ENCODE measurements around the gene MTG1. TPM values are rescaled to one million over a fixed set of nuclear protein-coding genes. Genes with fewer than 3 reads are reported as not detected.
"Not testable (repeated sequence)": the region's sequence is repeated elsewhere in the genome, so short reads cannot be mapped to it uniquely, and the experiment has no call there.

MTG1 gene
- total RNA-seq, 1 donor from 2014 or later, result 21.9 TPM

DNA sequence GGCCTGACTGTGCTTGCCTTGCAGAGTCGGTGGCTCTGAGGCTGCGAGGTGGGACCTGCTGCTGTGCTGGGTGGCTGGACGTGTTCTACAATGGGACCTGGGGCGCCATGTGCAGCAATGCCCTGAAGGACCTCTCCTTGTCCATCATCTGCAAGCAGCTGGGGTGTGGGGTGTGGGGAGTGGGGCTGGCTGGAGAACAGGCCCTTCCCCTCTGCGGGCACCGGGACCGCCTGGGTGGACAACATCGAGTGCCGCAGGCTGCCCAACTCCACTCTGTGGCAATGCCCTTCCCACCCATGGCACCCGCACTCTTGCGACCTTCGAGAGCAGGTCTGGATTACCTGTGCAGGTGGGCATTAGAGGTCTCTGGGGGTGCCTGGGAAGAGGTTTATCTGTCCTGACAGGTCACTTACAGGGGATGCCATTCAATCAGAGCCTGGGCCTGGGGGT lies 70.7 kb downstream of the MTG1 start:
- Histone ChIP-seq H3K4me1 (ENCODE audit: control insufficient read depth in 3 of 3, insufficient read depth in 3 of 3, low read length in 3 of 3) (no peaks in the 10 kb centered on the region), H3K27me3 (ENCODE audit: control insufficient read depth in 3 of 3, insufficient read depth in 3 of 3, low read length in 3 of 3) (peaks cover 0 to 5% (median 0%) of the 10 kb centered on the region in 3 donors), H3K9me3 (ENCODE audit: control insufficient read depth in 3 of 3, low read length in 3 of 3) (no peaks in the 10 kb centered on the region), H3K4me3 (ENCODE audit: low read length in 3 of 3) (no peak overlapping the region), H3K9ac (ENCODE audit: low read depth in 1 of 3, low read length in 3 of 3) (no peak overlapping the region), H3K27ac (ENCODE audit: low read depth, low read length) (no peak overlapping the region), H3K36me3 (ENCODE audit: control insufficient read depth in 3 of 3, insufficient read depth in 3 of 3, low read length in 3 of 3) (peaks cover 0 to 12% (median 12%) of the 10 kb centered on the region in 3 donors)

DNA sequence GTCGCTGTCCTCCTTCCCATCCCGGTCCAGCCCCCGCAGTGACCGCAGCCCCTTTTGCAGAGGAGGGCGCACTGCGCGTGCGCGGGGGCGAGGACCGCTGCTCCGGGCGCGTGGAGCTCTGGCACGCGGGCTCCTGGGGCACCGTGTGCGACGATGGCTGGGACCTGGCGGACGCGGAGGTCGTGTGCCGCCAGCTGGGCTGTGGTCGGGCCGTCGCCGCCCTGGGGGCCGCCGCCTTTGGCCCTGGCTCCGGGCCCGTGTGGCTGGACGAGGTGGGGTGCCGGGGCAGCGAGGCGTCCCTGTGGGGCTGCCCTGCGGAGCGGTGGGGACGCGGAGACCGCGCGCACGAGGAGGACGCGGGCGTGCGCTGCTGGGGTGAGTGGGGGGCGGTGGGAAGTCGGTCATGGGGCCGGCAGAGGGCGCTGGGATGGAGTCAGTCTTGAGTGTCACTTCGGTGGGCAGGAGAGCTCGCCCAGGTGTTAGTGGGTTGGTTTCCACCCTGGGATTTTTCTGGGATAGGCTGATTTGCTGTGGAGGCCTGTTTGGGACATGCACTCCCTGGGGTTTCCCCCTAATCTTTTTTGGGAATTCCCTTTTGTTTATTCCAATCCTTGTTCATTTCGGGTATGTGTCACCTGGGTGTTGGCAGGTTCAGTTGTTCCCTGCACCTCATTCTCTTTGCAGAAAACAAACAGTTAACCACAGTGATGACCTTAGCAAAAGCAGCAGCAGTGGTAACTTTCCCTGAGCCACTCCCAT lies 71.4 kb downstream of the MTG1 start:
- Histone ChIP-seq H3K4me1 (ENCODE audit: control insufficient read depth in 3 of 3, insufficient read depth in 3 of 3, low read length in 3 of 3) (no peaks in the 10 kb centered on the region), H3K27me3 (ENCODE audit: control insufficient read depth in 3 of 3, insufficient read depth in 3 of 3, low read length in 3 of 3) (peaks cover 0 to 5% (median 0%) of the 10 kb centered on the region in 3 donors), H3K4me3 (ENCODE audit: low read length in 3 of 3) (no peak overlapping the region), H3K27ac (ENCODE audit: low read depth, low read length) (no peak overlapping the region), H3K9ac (ENCODE audit: low read depth in 1 of 3, low read length in 3 of 3) (no peak overlapping the region), H3K36me3 (ENCODE audit: control insufficient read depth in 3 of 3, insufficient read depth in 3 of 3, low read length in 3 of 3) (peaks cover 0 to 12% (median 9%) of the 10 kb centered on the region in 3 donors), H3K9me3 (ENCODE audit: control insufficient read depth in 3 of 3, low read length in 3 of 3) (no peaks in the 10 kb centered on the region)

DNA sequence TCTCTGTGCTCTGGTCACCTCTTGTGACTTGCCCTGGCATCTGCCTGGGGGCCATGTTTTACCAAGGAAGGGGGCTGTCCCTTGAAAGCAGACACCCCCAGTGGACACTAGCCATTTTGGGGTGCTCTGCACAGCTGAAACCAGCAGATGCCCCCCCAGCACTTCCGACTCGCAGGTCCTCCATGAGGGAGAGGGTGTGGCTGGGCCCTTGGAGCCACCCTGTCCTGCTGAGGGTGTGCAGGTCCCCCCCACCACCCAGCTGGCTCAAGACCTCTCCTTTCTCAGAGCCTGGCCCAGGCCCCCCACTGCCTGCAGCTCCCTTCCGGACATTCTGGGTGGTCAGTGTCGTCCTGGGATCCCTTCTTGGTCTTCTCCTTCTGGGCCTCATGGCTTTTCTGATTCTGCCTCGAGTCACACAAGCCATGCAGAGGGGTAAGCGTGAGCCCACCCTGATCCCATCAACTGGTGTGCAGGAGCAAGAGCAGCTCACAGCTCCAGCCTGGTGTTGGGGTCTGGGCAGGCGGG lies 72.1 kb downstream of the MTG1 start:
- H3K36me3 ChIP-seq (ENCODE audit: control insufficient read depth in 3 of 3, insufficient read depth in 3 of 3, low read length in 3 of 3), result peaks cover 0 to 12% (median 9%) of the 10 kb centered on the region in 3 donors
- no peak overlapping the region for H3K27ac ChIP-seq (ENCODE audit: low read depth, low read length)
- peaks cover 0 to 5% (median 0%) of the 10 kb centered on the region in 3 donors for H3K27me3 ChIP-seq (ENCODE audit: control insufficient read depth in 3 of 3, insufficient read depth in 3 of 3, low read length in 3 of 3)
- no peak overlapping the region for H3K4me3 ChIP-seq (ENCODE audit: low read length in 3 of 3)
- no peak overlapping the region for H3K9ac ChIP-seq (ENCODE audit: low read depth in 1 of 3, low read length in 3 of 3)
- no peaks in the 10 kb centered on the region for H3K9me3 ChIP-seq (ENCODE audit: control insufficient read depth in 3 of 3, low read length in 3 of 3)
- H3K4me1 ChIP-seq (ENCODE audit: control insufficient read depth in 3 of 3, insufficient read depth in 3 of 3, low read length in 3 of 3), result no peaks in the 10 kb centered on the region

DNA sequence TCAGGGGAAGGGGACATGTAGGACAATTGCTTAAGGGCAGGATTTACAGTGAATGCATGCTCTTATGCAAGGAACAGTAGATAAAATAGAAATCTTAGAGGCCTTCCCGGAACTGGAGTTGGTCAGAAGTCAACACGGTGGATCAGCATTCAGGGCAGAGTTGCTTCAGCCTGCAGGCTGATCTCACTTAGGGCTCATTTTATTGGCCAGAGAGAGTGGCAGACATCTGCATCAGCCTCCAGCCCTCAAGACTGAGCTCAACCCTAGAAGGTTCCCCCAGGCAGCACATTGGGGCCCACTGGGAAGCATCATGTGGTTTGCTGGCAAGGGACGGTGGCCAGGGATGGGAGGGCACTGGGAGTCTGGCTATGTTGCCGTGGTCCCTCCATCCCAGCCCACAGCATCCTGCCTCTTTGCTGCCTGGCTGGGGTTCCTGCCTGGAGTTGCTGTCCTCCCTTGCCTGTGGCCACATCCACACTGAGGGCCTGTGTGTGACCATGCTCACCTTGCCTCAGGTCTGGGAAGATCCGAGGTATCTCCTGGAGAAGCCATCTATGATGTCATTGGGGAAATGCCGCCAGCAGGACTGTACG lies 72.8 kb downstream of the MTG1 start:
- Histone ChIP-seq H3K4me3 (ENCODE audit: low read length in 3 of 3) (no peak overlapping the region), H3K27me3 (ENCODE audit: control insufficient read depth in 3 of 3, insufficient read depth in 3 of 3, low read length in 3 of 3) (peaks cover 0 to 5% (median 0%) of the 10 kb centered on the region in 3 donors), H3K9ac (ENCODE audit: low read depth in 1 of 3, low read length in 3 of 3) (no peak overlapping the region), H3K4me1 (ENCODE audit: control insufficient read depth in 3 of 3, insufficient read depth in 3 of 3, low read length in 3 of 3) (no peaks in the 10 kb centered on the region), H3K27ac (ENCODE audit: low read depth, low read length) (no peak overlapping the region), H3K9me3 (ENCODE audit: control insufficient read depth in 3 of 3, low read length in 3 of 3) (no peaks in the 10 kb centered on the region), H3K36me3 (ENCODE audit: control insufficient read depth in 3 of 3, insufficient read depth in 3 of 3, low read length in 3 of 3) (peaks cover 0 to 12% (median 9%) of the 10 kb centered on the region in 3 donors)

DNA sequence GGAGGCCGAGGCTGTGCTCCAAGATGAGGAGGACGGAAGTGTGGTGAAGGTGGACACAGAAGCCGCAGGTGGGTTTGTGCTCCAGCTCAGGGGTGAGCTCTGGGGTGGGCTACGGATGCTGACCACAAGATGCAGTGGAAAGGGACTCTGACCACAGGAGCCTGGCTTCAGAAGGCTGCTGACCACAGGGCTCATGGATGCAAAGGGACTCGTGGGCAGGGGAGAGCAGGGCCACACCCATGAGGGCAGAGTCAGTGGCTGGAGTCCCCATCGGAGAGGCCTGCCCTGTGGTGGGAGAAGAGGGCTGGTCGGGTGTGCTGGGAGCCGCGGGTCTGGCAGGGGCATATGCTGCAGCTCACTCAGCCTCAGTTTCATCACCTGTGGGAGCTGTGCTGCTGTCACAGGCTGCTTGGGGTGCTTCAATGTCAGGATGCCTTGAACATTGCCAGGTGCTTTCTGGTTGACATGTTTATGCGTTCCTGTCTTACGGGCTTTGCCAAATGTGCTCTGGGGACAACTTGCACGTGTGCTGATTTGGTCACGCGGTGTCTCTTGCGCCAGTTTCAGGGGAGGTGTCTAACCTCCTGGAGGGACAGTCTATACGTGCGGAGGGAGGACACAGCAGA lies 73.4 kb downstream of the MTG1 start:
- peaks cover 0 to 11% (median 9%) of the 10 kb centered on the region in 3 donors for H3K36me3 ChIP-seq (ENCODE audit: control insufficient read depth in 3 of 3, insufficient read depth in 3 of 3, low read length in 3 of 3)
- no peak overlapping the region for H3K27ac ChIP-seq (ENCODE audit: low read depth, low read length)
- no peaks in the 10 kb centered on the region for H3K4me1 ChIP-seq (ENCODE audit: control insufficient read depth in 3 of 3, insufficient read depth in 3 of 3, low read length in 3 of 3)
- H3K9ac ChIP-seq (ENCODE audit: low read depth in 1 of 3, low read length in 3 of 3), result no peak overlapping the region
- no peak overlapping the region for H3K4me3 ChIP-seq (ENCODE audit: low read length in 3 of 3)
- H3K27me3 ChIP-seq (ENCODE audit: control insufficient read depth in 3 of 3, insufficient read depth in 3 of 3, low read length in 3 of 3), result peaks cover 0 to 5% (median 0%) of the 10 kb centered on the region in 3 donors
- H3K9me3 ChIP-seq (ENCODE audit: control insufficient read depth in 3 of 3, low read length in 3 of 3), result no peaks in the 10 kb centered on the region

DNA sequence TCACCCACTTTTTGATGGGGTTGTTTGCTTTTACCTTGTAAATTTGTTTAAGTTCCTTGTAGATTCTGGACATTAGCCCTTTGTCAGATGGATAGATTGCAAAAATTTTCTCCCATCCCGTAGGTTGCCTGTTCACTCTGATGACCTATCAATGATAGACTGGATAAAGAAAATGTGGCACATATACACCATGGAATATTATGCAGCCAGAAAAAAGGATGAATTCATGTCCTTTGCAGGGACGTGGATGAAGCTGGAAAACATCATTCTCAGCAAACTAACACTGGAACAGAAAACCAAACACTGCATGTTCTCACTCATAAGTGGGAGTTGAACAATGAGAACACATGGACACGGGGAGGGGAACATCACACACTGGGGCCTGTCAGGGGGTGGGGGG lies 75.2 kb downstream of the MTG1 start:
- H3K4me3 ChIP-seq (ENCODE audit: low read length in 3 of 3); H3K4me1 ChIP-seq (ENCODE audit: control insufficient read depth in 3 of 3, insufficient read depth in 3 of 3, low read length in 3 of 3); H3K9me3 ChIP-seq (ENCODE audit: control insufficient read depth in 3 of 3, low read length in 3 of 3); H3K9ac ChIP-seq (ENCODE audit: low read depth in 1 of 3, low read length in 3 of 3); H3K27me3 ChIP-seq (ENCODE audit: control insufficient read depth in 3 of 3, insufficient read depth in 3 of 3, low read length in 3 of 3); H3K27ac ChIP-seq (ENCODE audit: low read depth, low read length): not testable (repeated sequence)
- peaks cover 0 to 11% (median 9%) of the 10 kb centered on the region in 3 donors for H3K36me3 ChIP-seq (ENCODE audit: control insufficient read depth in 3 of 3, insufficient read depth in 3 of 3, low read length in 3 of 3)

DNA sequence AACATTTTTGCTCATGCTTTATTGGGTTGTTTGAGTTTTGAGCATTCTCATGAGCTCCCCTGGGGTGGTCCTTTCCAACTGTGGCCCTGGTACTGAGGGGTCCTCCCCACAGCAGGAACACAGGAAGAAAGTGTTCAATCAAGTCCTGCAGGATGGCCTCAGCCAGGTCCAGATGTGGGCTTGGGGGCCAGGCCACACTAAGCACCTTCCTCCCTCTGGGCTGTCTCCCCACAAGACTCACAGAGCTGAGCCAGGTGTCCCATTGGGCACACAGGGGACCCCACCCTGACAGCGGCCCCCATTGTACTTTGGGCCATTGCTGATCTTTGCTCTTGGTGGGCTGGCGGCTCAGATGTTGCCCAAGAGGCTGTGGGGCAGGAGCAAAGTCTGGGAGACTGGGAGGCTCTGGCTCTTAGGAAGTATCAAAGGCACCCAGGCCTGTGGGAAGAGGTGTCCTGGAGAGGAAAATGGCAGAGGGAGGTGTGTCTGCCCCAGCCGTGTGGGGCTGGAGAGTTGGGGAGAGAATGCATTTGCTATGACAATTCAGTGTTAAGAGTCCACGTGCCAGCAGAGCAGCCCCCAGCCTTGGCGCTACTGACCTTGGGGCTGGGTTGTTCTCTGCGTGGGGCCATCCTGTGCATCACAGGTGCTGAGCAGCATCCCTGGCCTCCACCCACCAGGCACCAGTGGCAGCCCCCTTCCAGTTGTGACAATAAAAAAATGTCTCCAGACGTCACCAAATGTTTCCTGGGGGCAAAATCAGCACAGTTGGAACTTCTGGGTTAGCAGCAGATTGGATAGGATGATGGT lies 77.5 kb downstream of the MTG1 start:
- H3K27me3 ChIP-seq (ENCODE audit: control insufficient read depth in 3 of 3, insufficient read depth in 3 of 3, low read length in 3 of 3), result no peaks in the 10 kb centered on the region
- no peak overlapping the region for H3K9ac ChIP-seq (ENCODE audit: low read depth in 1 of 3, low read length in 3 of 3)
- peaks cover 0 to 11% (median 9%) of the 10 kb centered on the region in 3 donors for H3K36me3 ChIP-seq (ENCODE audit: control insufficient read depth in 3 of 3, insufficient read depth in 3 of 3, low read length in 3 of 3)
- no peak overlapping the region for H3K4me3 ChIP-seq (ENCODE audit: low read length in 3 of 3)
- H3K9me3 ChIP-seq (ENCODE audit: control insufficient read depth in 3 of 3, low read length in 3 of 3), result no peaks in the 10 kb centered on the region
- no peak overlapping the region for H3K27ac ChIP-seq (ENCODE audit: low read depth, low read length)
- H3K4me1 ChIP-seq (ENCODE audit: control insufficient read depth in 3 of 3, insufficient read depth in 3 of 3, low read length in 3 of 3), result no peaks in the 10 kb centered on the region

Small RNA genes within 50 kb of the gene (small RNA-seq; reads per million reads assigned to genes)
- gene AL360181.4 (not detected), gene BANF1P2 (not detected), gene MIR3944 (not detected)

Other genes with a start within 250 kb of the MTG1 start
- 0.52 TPM for gene KNDC1, start 233.9 kb upstream of the MTG1 start, total RNA-seq
- gene UTF1, start 163.9 kb upstream of the MTG1 start, total RNA-seq, result not detected
- gene VENTX, start 156.3 kb upstream of the MTG1 start, total RNA-seq, result not detected
- 2.6 TPM for gene ADAM8, start 117.3 kb upstream of the MTG1 start, total RNA-seq
- 39.7 TPM for gene TUBGCP2, start 85.3 kb upstream of the MTG1 start, total RNA-seq
- gene ZNF511, start 85.2 kb upstream of the MTG1 start, total RNA-seq, result 30.3 TPM
- gene CALY, start 57.3 kb upstream of the MTG1 start, total RNA-seq, result not detected
- gene PRAP1, start 46.8 kb upstream of the MTG1 start, total RNA-seq, result not detected
- 9.4 TPM for gene FUOM, start 36.1 kb upstream of the MTG1 start, total RNA-seq
- gene ECHS1, start 20.8 kb upstream of the MTG1 start, total RNA-seq, result 76.7 TPM
- gene PAOX, start 14.9 kb upstream of the MTG1 start, total RNA-seq, result 7.3 TPM
- 0.52 TPM for gene SPRN, start 30.5 kb downstream of the MTG1 start, total RNA-seq
- gene SCART1, start 59.8 kb downstream of the MTG1 start, total RNA-seq, result 1.6 TPM
- gene CYP2E1, start 133.2 kb downstream of the MTG1 start, total RNA-seq, result 1.0 TPM
- not detected for gene SYCE1, start 171.4 kb downstream of the MTG1 start, total RNA-seq
- gene FRG2B, start 232.6 kb downstream of the MTG1 start, total RNA-seq, result not detected